RWPE2 (cell line): Measurements from ENCODE around the gene PSMG3.

Experiments
- ATAC-seq: fragments of 200-7000 bp; cut with Tn5 transposase; 3 replicates; pipeline ENCODE4 v1.9.1; 2021; ENCODE audit warnings: low read depth
- DNase-seq: peaks from one replicate; pipeline ENCODE4 v3.0.0-alpha.2; 2020; ENCODE audit warnings: low spot score
- H3K27ac ChIP-seq: fragments of 450-650 bp; 2 replicates; pipeline ENCODE4 v1.5.1; 2017; ENCODE audit warnings: mild to moderate bottlenecking; ENCODE audit not compliant: poor library complexity, severe bottlenecking
- H3K27me3 ChIP-seq: fragments of 250-450 bp; sonication (Bioruptor Pico); 2 replicates; pipeline ENCODE4 v1.5.1; 2021; ENCODE audit warnings: mild to moderate bottlenecking, moderate library complexity; ENCODE audit not compliant: insufficient read depth, poor library complexity, severe bottlenecking
- H3K36me3 ChIP-seq: fragments of 250-450 bp; sonication (Bioruptor Pico); 2 replicates; pipeline ENCODE4 v1.5.1; 2020; ENCODE audit warnings: low read depth, mild to moderate bottlenecking, moderate library complexity
- H3K4me1 ChIP-seq: fragments of 250-450 bp; sonication (Bioruptor Pico); 2 replicates; pipeline ENCODE4 v1.5.1; 2021; ENCODE audit warnings: mild to moderate bottlenecking, moderate library complexity; ENCODE audit not compliant: insufficient read depth, poor library complexity, severe bottlenecking
- H3K4me3 ChIP-seq: fragments of 250-450 bp; sonication (Bioruptor Pico); 2 replicates; pipeline ENCODE4 v1.5.1; 2021; ENCODE audit warnings: mild to moderate bottlenecking, moderate library complexity; ENCODE audit not compliant: severe bottlenecking
- H3K9me3 ChIP-seq: fragments of 250-450 bp; sonication (Bioruptor Pico); 2 replicates; pipeline ENCODE4 v1.5.1; 2021; ENCODE audit warnings: mild to moderate bottlenecking, moderate library complexity; ENCODE audit not compliant: severe bottlenecking
- TF ChIP-seq, protein P1 (sequence below): fragments of 450-650 bp; IDR thresholded peaks from one replicate; pipeline ENCODE4 v1.5.1; 2017; ENCODE audit warnings: mild to moderate bottlenecking, moderate library complexity; ENCODE audit not compliant: poor library complexity, severe bottlenecking

PSMG3 gene

DNA sequence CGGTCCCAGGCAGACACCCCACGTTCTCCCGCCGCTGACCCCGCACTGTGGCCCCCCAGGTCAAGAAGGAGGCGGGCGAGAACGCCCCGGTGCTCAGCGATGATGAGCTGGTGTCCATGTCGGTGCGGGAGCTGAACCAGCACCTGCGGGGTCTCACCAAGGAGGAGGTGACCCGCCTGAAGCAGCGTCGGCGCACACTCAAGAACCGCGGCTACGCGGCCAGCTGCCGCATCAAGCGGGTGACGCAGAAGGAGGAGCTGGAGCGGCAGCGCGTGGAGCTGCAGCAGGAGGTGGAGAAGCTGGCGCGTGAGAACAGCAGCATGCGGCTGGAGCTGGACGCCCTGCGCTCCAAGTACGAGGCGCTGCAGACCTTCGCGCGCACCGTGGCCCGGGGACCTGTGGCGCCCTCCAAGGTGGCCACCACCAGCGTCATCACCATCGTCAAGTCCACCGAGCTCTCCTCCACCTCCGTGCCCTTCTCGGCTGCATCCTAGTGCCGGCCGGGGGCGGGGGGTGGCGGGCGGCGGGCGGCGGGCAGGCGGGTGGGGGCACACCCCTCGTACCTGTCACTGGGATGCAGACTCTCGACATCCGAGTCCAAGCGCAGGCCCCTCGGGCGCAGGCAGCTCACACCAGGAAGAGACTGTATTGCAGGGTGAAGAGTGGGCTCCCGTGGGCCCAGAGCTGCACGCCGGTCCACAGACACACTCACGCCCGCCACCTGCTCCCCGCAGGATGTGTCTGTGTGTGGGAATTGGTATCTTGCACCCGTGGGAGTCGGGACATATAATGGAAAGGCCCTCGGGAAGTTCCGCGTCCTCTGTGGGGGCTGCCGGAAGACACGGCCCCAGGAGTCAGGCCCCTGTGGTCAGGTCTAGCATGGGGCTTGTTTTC lies 29.7 kb downstream of the PSMG3 start:
- H3K4me1 ChIP-seq, result peaks cover 16% of the 10 kb centered on the region
- ATAC-seq (no peak), DNase-seq (no peak)
- H3K27ac ChIP-seq, result no peak overlapping the region
- H3K27me3 ChIP-seq, result no peaks in the 10 kb centered on the region
- peaks cover 38% of the 10 kb centered on the region for H3K36me3 ChIP-seq
- H3K4me3 ChIP-seq, result no peak overlapping the region
- H3K9me3 ChIP-seq, result no peaks in the 10 kb centered on the region
- TF ChIP-seq, protein P1, sequence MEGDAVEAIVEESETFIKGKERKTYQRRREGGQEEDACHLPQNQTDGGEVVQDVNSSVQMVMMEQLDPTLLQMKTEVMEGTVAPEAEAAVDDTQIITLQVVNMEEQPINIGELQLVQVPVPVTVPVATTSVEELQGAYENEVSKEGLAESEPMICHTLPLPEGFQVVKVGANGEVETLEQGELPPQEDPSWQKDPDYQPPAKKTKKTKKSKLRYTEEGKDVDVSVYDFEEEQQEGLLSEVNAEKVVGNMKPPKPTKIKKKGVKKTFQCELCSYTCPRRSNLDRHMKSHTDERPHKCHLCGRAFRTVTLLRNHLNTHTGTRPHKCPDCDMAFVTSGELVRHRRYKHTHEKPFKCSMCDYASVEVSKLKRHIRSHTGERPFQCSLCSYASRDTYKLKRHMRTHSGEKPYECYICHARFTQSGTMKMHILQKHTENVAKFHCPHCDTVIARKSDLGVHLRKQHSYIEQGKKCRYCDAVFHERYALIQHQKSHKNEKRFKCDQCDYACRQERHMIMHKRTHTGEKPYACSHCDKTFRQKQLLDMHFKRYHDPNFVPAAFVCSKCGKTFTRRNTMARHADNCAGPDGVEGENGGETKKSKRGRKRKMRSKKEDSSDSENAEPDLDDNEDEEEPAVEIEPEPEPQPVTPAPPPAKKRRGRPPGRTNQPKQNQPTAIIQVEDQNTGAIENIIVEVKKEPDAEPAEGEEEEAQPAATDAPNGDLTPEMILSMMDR, result no peak

DNA sequence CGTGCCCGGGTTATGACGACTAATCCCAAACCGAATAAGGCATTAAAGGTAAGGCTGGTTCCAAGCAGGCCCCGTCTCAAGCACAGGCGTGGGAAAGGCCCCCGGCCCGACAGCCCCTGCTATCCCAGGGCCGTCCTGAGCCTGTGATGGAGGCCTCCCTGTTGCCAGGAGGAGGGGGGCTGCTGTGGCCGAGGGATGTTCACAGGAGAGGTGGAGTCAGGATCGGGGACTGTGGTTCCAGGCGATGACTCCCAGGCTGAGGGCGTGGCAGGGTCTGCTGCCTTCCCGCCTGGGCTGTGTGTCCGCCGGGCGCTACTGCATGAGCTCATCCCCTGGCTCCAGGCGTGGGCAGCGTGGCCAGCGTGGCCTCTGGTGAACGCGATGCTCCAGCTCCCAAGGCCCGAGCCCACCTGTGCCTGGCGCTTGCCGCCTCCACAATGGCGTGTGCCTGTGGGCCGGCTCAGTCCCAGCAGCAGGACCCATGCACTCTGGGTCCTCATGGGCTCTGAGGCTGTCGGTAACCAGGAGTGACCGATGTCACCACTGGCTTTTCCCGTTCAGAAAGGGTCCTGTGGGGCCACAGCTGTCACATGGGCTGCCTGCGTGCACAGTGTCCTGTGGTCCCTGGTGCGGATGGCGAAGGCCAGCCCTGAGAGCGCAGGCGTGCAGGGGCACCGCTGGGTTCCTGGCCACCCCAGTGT lies 30.5 kb downstream of the PSMG3 start:
- Histone ChIP-seq H3K36me3 (peaks cover 39% of the 10 kb centered on the region), H3K4me1 (peaks cover 16% of the 10 kb centered on the region), H3K9me3 (no peaks in the 10 kb centered on the region), H3K27ac (peak overlapping the region; percentile 72), H3K4me3 (no peak overlapping the region), H3K27me3 (no peaks in the 10 kb centered on the region)
- ATAC-seq (no peak), DNase-seq (peak; percentile 62)
- TF ChIP-seq, protein P1, result no peak

DNA sequence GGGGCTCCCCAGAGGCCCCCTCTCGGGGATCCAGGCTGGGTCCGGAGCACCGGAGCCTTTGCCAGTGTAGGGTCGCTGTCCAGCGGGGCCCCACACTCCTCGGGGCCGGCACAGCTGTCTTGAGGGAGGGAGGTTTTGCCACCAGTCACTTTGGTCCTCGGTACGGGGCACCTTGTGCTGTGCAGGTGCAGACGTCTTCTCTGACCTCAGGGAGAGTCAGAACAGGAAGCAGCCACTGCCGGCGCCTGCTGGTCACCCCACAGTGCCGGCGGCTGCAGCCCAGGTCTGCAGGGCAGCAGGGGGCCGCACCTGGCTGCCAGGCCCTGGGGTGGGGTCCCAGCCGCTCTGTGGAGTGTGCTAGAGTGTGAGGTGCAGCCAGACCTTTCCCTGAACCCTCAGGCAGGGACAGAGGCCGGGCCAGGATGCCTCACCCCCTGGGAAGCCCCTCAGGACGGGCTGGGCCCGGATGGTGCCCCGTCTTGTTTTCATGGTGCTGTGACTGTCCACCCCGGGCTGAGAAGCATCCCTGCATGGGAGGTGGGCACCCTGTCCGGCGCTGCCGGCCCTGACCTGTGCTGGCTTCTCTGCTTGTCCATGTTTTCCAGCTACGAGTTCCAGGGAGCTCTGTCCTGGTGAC lies 31.2 kb downstream of the PSMG3 start:
- Histone ChIP-seq H3K36me3 (peaks cover 39% of the 10 kb centered on the region), H3K27me3 (no peaks in the 10 kb centered on the region), H3K27ac (peak overlapping the region; percentile 72), H3K9me3 (no peaks in the 10 kb centered on the region), H3K4me3 (no peak overlapping the region), H3K4me1 (peaks cover 22% of the 10 kb centered on the region)
- no peak for DNase-seq
- TF ChIP-seq, protein P1, result no peak
- no peak for ATAC-seq

DNA sequence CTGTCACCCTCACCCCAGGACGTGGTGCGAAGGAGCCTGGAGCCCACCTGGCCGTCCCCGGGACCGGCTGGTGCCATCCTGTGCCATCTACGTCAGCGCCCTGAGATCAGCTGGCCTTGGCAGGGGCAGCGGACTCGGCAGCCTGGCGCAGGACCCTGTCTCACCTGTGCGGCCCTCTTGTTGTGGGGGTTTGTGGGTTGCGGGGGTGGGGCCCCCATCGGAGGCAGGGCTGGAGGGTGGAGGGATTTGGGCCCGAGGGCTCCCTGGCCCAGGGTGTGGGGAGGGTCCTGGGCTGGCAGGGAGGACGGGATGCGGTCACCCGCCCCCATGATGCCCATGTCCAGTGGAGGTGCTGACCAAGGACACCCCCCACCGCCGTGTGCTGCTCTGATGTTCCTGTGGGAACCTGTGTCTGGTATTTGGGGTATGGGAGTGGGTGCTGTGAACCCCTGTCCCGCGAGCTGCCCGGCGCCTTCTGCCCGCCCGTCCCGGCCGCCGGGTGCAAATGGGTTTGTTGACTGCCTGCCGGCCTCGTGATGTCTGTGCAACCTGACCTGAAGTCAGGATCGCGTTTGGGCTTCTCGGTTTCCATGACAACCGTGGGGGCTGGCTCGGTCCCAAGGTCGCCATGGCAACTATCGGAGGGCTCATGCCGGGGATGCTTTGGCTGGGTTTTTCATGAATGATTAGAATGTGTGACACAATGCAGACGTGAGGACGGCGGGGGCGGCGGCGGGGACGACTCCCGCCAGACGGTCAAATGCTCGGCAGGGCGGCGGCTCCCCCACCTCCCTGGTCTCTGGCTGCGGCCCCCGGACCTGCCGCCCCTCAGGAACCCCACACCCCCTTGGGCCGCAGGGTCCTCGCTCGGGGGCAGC lies 32.1 kb downstream of the PSMG3 start:
- TF ChIP-seq, protein P1, result no peak
- Histone ChIP-seq H3K9me3 (no peaks in the 10 kb centered on the region), H3K36me3 (peaks cover 35% of the 10 kb centered on the region), H3K27me3 (no peaks in the 10 kb centered on the region), H3K27ac (peak overlapping the region; percentile 72), H3K4me3 (peak overlapping the region; percentile 26), H3K4me1 (peaks cover 29% of the 10 kb centered on the region)
- DNase-seq (peak; percentile 79), ATAC-seq (peak; percentile 0; the same call in 1 of the 3 replicates)
